Endothelial cell of umbilical vein (primary cell): Measurements from ENCODE around the gene QDPR. TPM values are rescaled to one million over a fixed set of nuclear protein-coding genes. Genes with fewer than 3 reads are reported as not detected.

ENCODE experiments used
- BruUV-seq: library from RNA; stranded (reverse); fragments of 400-500 nt; replicated peaks from 2 replicates; lab custom pipeline; 2021; lab: Mats Ljungman, UMichigan
- CTCF ChIA-PET: fragments of 300-600, 350-600 bp; sonication (Branson Sonifier 250); formaldehyde crosslinking; loops from one replicate; lab custom pipeline; 2021; ENCODE audit warnings: antibody characterized with exemption, inconsistent platforms; lab: Charles Lee
- POLR2A ChIA-PET: fragments of 300-600, 350-600 bp; sonication (Branson Sonifier 250); formaldehyde crosslinking; loops from one replicate; lab custom pipeline; 2021; ENCODE audit warnings: antibody characterized with exemption, inconsistent platforms; lab: Charles Lee
- DNase-seq: peaks from one replicate; pipeline ENCODE4 v3.0.0-alpha.2; 2011; ENCODE audit warnings: low read depth, low spot score
- FAIRE-seq: peaks from 2 replicates; lab custom pipeline; 2011; peaks lifted over from hg19 to GRCh38; lab: Jason Lieb, UNC
- H2AFZ ChIP-seq: 2 replicates; pipeline ENCODE4 v1.6.0; 2012; ENCODE audit warnings: low read depth, low read length, control low read depth, inconsistent platforms
- H3K27ac ChIP-seq: 2 replicates; pipeline ENCODE4 v1.5.1; 2011; ENCODE audit warnings: low read depth, mild to moderate bottlenecking, control low read depth, low read length, moderate library complexity; ENCODE audit not compliant: insufficient read depth
- H3K27me3 ChIP-seq, 2 experiments: 2 replicates each; pipeline versions ENCODE4 v1.6.0 to v1.6.1; 2011; ENCODE audit warnings: low read length in 2 of 2, mixed read lengths in 1 of 2; ENCODE audit not compliant: control insufficient read depth in 2 of 2, insufficient read depth in 2 of 2
- H3K36me3 ChIP-seq, 2 experiments: 2 replicates in 1 of 2; 3 replicates in 1 of 2; pipeline ENCODE4 v1.5.1; 2011; ENCODE audit warnings: low read length in 2 of 2, mild to moderate bottlenecking in 1 of 2, moderate library complexity in 1 of 2; ENCODE audit not compliant: control insufficient read depth in 2 of 2, insufficient read depth in 2 of 2; ENCODE audit errors: extremely low read depth in 1 of 2
- H3K4me1 ChIP-seq: 3 replicates; pipeline ENCODE4 v1.5.1; 2011; ENCODE audit warnings: mild to moderate bottlenecking, low read length; ENCODE audit not compliant: control insufficient read depth, insufficient read depth; ENCODE audit errors: extremely low read depth
- H3K4me2 ChIP-seq: 2 replicates; pipeline ENCODE4 v1.6.1; 2011; ENCODE audit warnings: low read length, control low read depth, mixed read lengths; ENCODE audit not compliant: insufficient read depth
- H3K4me3 ChIP-seq, 3 experiments: fragments of 200-600 bp in 1 of 3; sonication (generic), shearing (Covaris generic) in 1 of 3; replicated peaks in 1 of 3; 2 replicates each; pipeline ENCODE4 v1.5.1; 2011 to 2016; ENCODE audit warnings: control low read depth in 3 of 3, low read length in 3 of 3, mild to moderate bottlenecking in 2 of 3, inconsistent platforms in 1 of 3, low read depth in 1 of 3, moderate library complexity in 1 of 3; ENCODE audit not compliant: insufficient read depth in 1 of 3
- H3K79me2 ChIP-seq: 2 replicates; pipeline ENCODE4 v1.6.0; 2012; ENCODE audit warnings: low read length, inconsistent platforms; ENCODE audit not compliant: control insufficient read depth, insufficient read depth
- H3K9ac ChIP-seq: replicated peaks from 2 replicates; pipeline ENCODE3; 2011; ENCODE audit warnings: low read length, control low read depth; ENCODE audit not compliant: insufficient read depth; ENCODE audit errors: extremely low read depth
- H3K9me1 ChIP-seq: replicated peaks from 3 replicates; pipeline ENCODE4 v1.6.0; 2011; ENCODE audit warnings: mild to moderate bottlenecking, low read length; ENCODE audit not compliant: control insufficient read depth, insufficient read depth; ENCODE audit errors: extremely low read depth
- H3K9me3 ChIP-seq: replicated peaks from 2 replicates; pipeline ENCODE4 v1.5.1; 2012; ENCODE audit warnings: low read length, inconsistent platforms; ENCODE audit not compliant: control insufficient read depth, insufficient read depth
- H4K20me1 ChIP-seq: replicated peaks from 2 replicates; pipeline ENCODE3; 2011; ENCODE audit warnings: mild to moderate bottlenecking, low read length; ENCODE audit not compliant: control insufficient read depth, insufficient read depth; ENCODE audit errors: extremely low read depth
- CTCF ChIP-seq, 2 donors: IDR thresholded peaks; 1 replicate in 1 of 2; 2 replicates in 1 of 2; pipeline ENCODE4 v1.5.1; 2011; ENCODE audit warnings: low read length in 2 of 2, mild to moderate bottlenecking in 2 of 2, moderate library complexity in 2 of 2, control low read depth in 1 of 2, inconsistent platforms in 1 of 2, low read depth in 1 of 2; ENCODE audit not compliant: insufficient read depth in 1 of 2; ENCODE audit errors: extremely low read depth in 1 of 2
- EZH2 ChIP-seq: IDR thresholded peaks from 2 replicates; pipeline ENCODE4 v1.6.1; 2012; ENCODE audit warnings: borderline replicate concordance, low read depth, mild to moderate bottlenecking, moderate library complexity, low read length, inconsistent platforms; ENCODE audit not compliant: severe bottlenecking
- JUN ChIP-seq: IDR thresholded peaks from 2 replicates; pipeline ENCODE4 v1.6.1; 2011; ENCODE audit warnings: borderline replicate concordance, low read depth; ENCODE audit not compliant: insufficient read length, insufficient read depth
- dilution Hi-C: fragments of 300-500 bp; cut with MboI; formaldehyde crosslinking; loops from one replicate; pipeline ENCODE4 v1.15.0; 2019; ENCODE audit warnings: low sequenced_read_pairs; ENCODE audit not compliant: extremely low pct_ligation_motif_present
- intact Hi-C: fragments of 100-400 bp; cut with micrococcal nuclease; formaldehyde crosslinking; loops from one replicate; pipeline ENCODE4 v1.10.0; 2022
- polyA plus RNA-seq, 4 experiments: library from polyadenylated mRNA; depleted of rRNA in 3 of 4; stranded (reverse) in 3 of 4; unstranded in 1 of 4; fragments of >200 nt; gene quantifications; 2 replicates each; pipeline versions ENCODE4 v1.2.1 to v1.2.3, GENCODE V29; 2011 to 2012; ENCODE audit warnings: missing spikeins in 1 of 4
- total RNA-seq: library from RNA; stranded (reverse); gene quantifications from 2 replicates; pipeline ENCODE4 v1.2.3, GENCODE V29; 2021

The QDPR gene
- total and polyA plus RNA-seq, 2 donors (not counting 3 experiments of a cell fraction or from before 2014, with no cell fraction given): 20.5 to 20.9 TPM

DNA sequence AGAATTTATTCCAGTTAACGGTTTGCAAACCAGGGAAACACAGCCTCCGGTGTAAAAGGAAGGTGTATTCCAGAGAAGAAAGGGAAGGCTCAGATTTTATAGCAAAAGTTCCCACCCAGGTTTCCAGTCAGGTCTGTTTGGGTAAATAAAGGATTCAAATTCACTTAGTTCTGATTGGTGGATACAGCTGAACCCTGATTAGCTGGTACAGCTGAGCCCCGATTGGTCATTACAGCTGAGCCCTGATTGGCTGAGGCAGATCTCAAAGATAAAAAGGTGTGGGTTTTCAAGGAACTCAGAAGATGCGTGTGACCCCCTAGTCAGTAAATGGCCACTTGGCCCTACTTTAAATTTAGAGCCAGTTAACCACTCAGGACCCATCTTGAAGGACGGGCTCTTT lies 9.7 kb upstream of the QDPR start:
- POLR2A ChIA-PET: no interaction called here
- H3K9ac ChIP-seq: no peak overlapping the region
- dilution Hi-C loops: no loop called here
- H3K4me3 ChIP-seq: no peak overlapping the region
- DNase-seq (no peak), FAIRE-seq (no peak)
- H3K4me1 ChIP-seq: no peaks in the 10 kb centered on the region
- H3K27me3 ChIP-seq: peaks cover 18 to 19% of the 10 kb centered on the region in 2 experiments
- no peak for TF ChIP-seq JUN
- no peaks in the 10 kb centered on the region for H3K9me3 ChIP-seq
- H4K20me1 ChIP-seq: no peaks in the 10 kb centered on the region
- BruUV-seq: no TSS peak
- no peaks in the 10 kb centered on the region for H3K36me3 ChIP-seq
- intact Hi-C loops: no loop called here
- CTCF ChIA-PET: no interaction called here
- no peaks in the 10 kb centered on the region for H3K79me2 ChIP-seq
- H3K4me2 ChIP-seq: no peak overlapping the region
- H3K9me1 ChIP-seq: no peaks in the 10 kb centered on the region
- H3K27ac ChIP-seq: no peak overlapping the region
- no peak overlapping the region for H2AFZ ChIP-seq

GRCh38 chr4:17517664-17518063 lies 5.8 kb upstream of the QDPR start:
- POLR2A ChIA-PET: no interaction called here
- H3K9me1 ChIP-seq: no peaks in the 10 kb centered on the region
- no TSS peak for BruUV-seq
- no peak overlapping the region for H3K4me2 ChIP-seq
- TF ChIP-seq CTCF (IDR thresholded peaks at IDR 0.05; ENCODE audit: extremely low read depth in 1 of 2, insufficient read depth in 1 of 2, low read depth in 1 of 2, low read length in 2 of 2): no peak
- TF ChIP-seq EZH2: peak; percentile 45
- no peaks in the 10 kb centered on the region for H3K79me2 ChIP-seq
- H3K4me1 ChIP-seq: no peaks in the 10 kb centered on the region
- CTCF ChIA-PET: interaction anchor here (1.4 kb wide), 1 partner anchor 45 kb away, joined by 4 read pairs; no protein-coding TSS in a partner anchor
- no peaks in the 10 kb centered on the region for H3K9me3 ChIP-seq
- dilution Hi-C loops (no loop called here), intact Hi-C loops (no loop called here)
- FAIRE-seq: no peak
- H3K27ac ChIP-seq: no peak overlapping the region
- no peaks in the 10 kb centered on the region for H4K20me1 ChIP-seq
- DNase-seq: no peak
- no peak overlapping the region for H2AFZ ChIP-seq
- no peak overlapping the region for H3K4me3 ChIP-seq
- H3K9ac ChIP-seq: no peak overlapping the region
- no peaks in the 10 kb centered on the region for H3K36me3 ChIP-seq
- H3K27me3 ChIP-seq: peaks cover 27 to 28% of the 10 kb centered on the region in 2 experiments
